GM12873 (cell line): ENCODE data around the gene RAD51AP2.

Source experiments
- CTCF ChIP-seq: IDR thresholded peaks from 2 replicates; pipeline ENCODE4 v1.5.1; 2012; ENCODE audit warnings: low read depth, mild to moderate bottlenecking, moderate library complexity, low read length, control low read depth; ENCODE audit not compliant: insufficient read depth; ENCODE audit errors: missing control alignments

Gene RAD51AP2

GRCh38 chr2:17515652-17516051 is 2.6 kb downstream of the RAD51AP2 start:
- TF ChIP-seq CTCF, result no peak

- TF ChIP-seq CTCF, result no peak
Observed at GRCh38 chr2:17506736-17507616, 11.3 kb downstream of the RAD51AP2 start.

- TF ChIP-seq CTCF, result no peak
Observed at GRCh38 chr2:17497718-17498117, 20.5 kb downstream of the RAD51AP2 start.

GRCh38 chr2:17495590-17495989 is 22.6 kb downstream of the RAD51AP2 start:
- TF ChIP-seq CTCF, result no peak

GRCh38 chr2:17483496-17483895 is 34.7 kb downstream of the RAD51AP2 start:
- no peak for TF ChIP-seq CTCF

GRCh38 chr2:17482651-17483050 is 35.6 kb downstream of the RAD51AP2 start:
- TF ChIP-seq CTCF, result no peak

GRCh38 chr2:17479875-17480274 is 38.4 kb downstream of the RAD51AP2 start:
- TF ChIP-seq CTCF, result no peak
